Tibial artery (tissue), 4 donors: ENCODE data around the gene REG3A.

ENCODE experiments used
- DNase-seq, 2 donors: peaks; one replicate each; pipeline ENCODE4 v3.0.0-alpha.2; 2019
- H3K27ac ChIP-seq, 2 donors: fragments of 200-600 bp; sonication (generic) in 1 of 2; 1 replicate in 1 of 2; 2 replicates in 1 of 2; pipeline ENCODE4 v1.5.1; 2018 to 2019; ENCODE audit warnings: mild to moderate bottlenecking in 1 of 2
- H3K27me3 ChIP-seq, 2 donors: fragments of 200-600 bp; sonication (generic) in 1 of 2; one replicate each; pipeline versions ENCODE4 v1.5.1 to v1.6.0; 2016 to 2019
- H3K36me3 ChIP-seq, 3 donors: fragments of 200-600 bp; sonication (generic) in 2 of 3; one replicate each; pipeline ENCODE4 v1.5.1; 2016 to 2019; ENCODE audit warnings: mild to moderate bottlenecking in 2 of 3
- H3K4me1 ChIP-seq, 4 donors: fragments of 200-600 bp; sonication (generic) in 2 of 4; 1 replicate in 3 of 4; 2 replicates in 1 of 4; pipeline ENCODE4 v1.5.1; 2016 to 2019
- H3K4me3 ChIP-seq, 2 donors: fragments of 200-600 bp; sonication (generic) in 1 of 2; 1 replicate in 1 of 2; 2 replicates in 1 of 2; pipeline ENCODE4 v1.5.1; 2018 to 2019; ENCODE audit warnings: mild to moderate bottlenecking in 2 of 2
- H3K9me3 ChIP-seq, 3 donors: fragments of 200-600 bp; sonication (generic) in 1 of 3; one replicate each; pipeline ENCODE4 v1.5.1; 2016 to 2019
- CTCF ChIP-seq, 2 experiments: fragments of 200-600 bp in 1 of 2; fragments of 450-650 bp in 1 of 2; IDR thresholded peaks; one replicate each; pipeline ENCODE4 v1.5.1; 2017 to 2019; ENCODE audit warnings: antibody characterized with exemption in 2 of 2, mild to moderate bottlenecking in 1 of 2, moderate library complexity in 1 of 2
- intact Hi-C: fragments of 100-400 bp; cut with DNase I; formaldehyde crosslinking; loops from one replicate; pipeline ENCODE4 v1.15.0; 2023; ENCODE audit warnings: low total_unique reads

REG3A gene

GRCh38 chr2:79120194-79120713 is 39.3 kb downstream of the REG3A start, which contains the start of gene REG1A:
Gene REG1A, plus strand, starts transcription at chr2:79120488. Its CDS starts 374 bp downstream, at chr2:79120862.
- H3K27me3 ChIP-seq: no peaks in the 10 kb centered on the region
- H3K9me3 ChIP-seq: no peaks in the 10 kb centered on the region
- no peaks in the 10 kb centered on the region for H3K36me3 ChIP-seq
- H3K4me3 ChIP-seq: no peak within 1 kb of the TSS
- no peak for DNase-seq
- intact Hi-C loops: no loop called here
- TF ChIP-seq CTCF (IDR thresholded peaks at IDR 0.05): no peak
- H3K4me1 ChIP-seq: no peaks in the 10 kb centered on the region
- no peak within 1 kb of the TSS for H3K27ac ChIP-seq

- no peaks in the 10 kb centered on the region for H3K4me1 ChIP-seq
- no peak overlapping the region for H3K4me3 ChIP-seq
- H3K27me3 ChIP-seq: no peaks in the 10 kb centered on the region
- no peak for DNase-seq
- intact Hi-C loops: no loop called here
- H3K9me3 ChIP-seq: no peaks in the 10 kb centered on the region
- TF ChIP-seq CTCF (IDR thresholded peaks at IDR 0.05): no peak
- H3K27ac ChIP-seq: no peak overlapping the region
- H3K36me3 ChIP-seq: no peaks in the 10 kb centered on the region
Measured at GRCh38 chr2:79116997-79117928, 42.3 kb downstream of the REG3A start.

- Histone ChIP-seq H3K4me3 (no peak overlapping the region), H3K27me3 (no peaks in the 10 kb centered on the region), H3K27ac (no peak overlapping the region), H3K4me1 (no peaks in the 10 kb centered on the region), H3K36me3 (no peaks in the 10 kb centered on the region), H3K9me3 (no peaks in the 10 kb centered on the region)
- DNase-seq: no peak
- intact Hi-C loops: no loop called here
- TF ChIP-seq CTCF (IDR thresholded peaks at IDR 0.05): no peak
Measured at GRCh38 chr2:79114797-79115494, 44.6 kb downstream of the REG3A start.

- intact Hi-C loops: no loop called here
- TF ChIP-seq CTCF (IDR thresholded peaks at IDR 0.05): no peak
Measured at GRCh38 chr2:79112269-79112668, 47.3 kb downstream of the REG3A start.

More at GRCh38 chr2:79112269-79112668, 47.3 kb downstream of the REG3A start:
- H3K36me3 ChIP-seq: no peaks in the 10 kb centered on the region
- H3K27me3 ChIP-seq: no peaks in the 10 kb centered on the region
- H3K4me1 ChIP-seq: no peaks in the 10 kb centered on the region
- no peak overlapping the region for H3K4me3 ChIP-seq
- DNase-seq: no peak
- no peak overlapping the region for H3K27ac ChIP-seq
- H3K9me3 ChIP-seq: no peaks in the 10 kb centered on the region
